Activated T-cell treated with anti-CD3 and anti-CD28 coated beads, Interleukin-2, amount 50 U/mL, for 72 hours (primary cell): ENCODE results near the gene NUDC. TPM values are rescaled to one million over a fixed set of nuclear protein-coding genes. Genes with fewer than 3 reads are reported as not detected.

Source experiments
- ATAC-seq, 2 donors: fragments of 150-1000 bp; cut with Tn5 transposase; replicated peaks in 1 of 2; 2 replicates each; pipeline ENCODE4 v1.10.0; 2021; ENCODE audit warnings: moderate library complexity in 2 of 2, mild to moderate bottlenecking in 1 of 2
- DNase-seq, 2 donors: peaks; one replicate each; pipeline ENCODE4 v3.0.0; 2021 to 2022; ENCODE audit warnings: mixed read lengths in 1 of 2
- H3K27ac Mint-ChIP-seq: one replicate; pipeline ENCODE4 v1.8.0; 2022; ENCODE audit warnings: mild to moderate bottlenecking, moderate library complexity, mixed read lengths
- H3K27me3 Mint-ChIP-seq: one replicate; pipeline ENCODE4 v1.8.0; 2022; ENCODE audit warnings: low read depth, mixed read lengths
- H3K36me3 Mint-ChIP-seq, 2 donors: one replicate each; pipeline ENCODE4 v1.8.0; 2022; ENCODE audit warnings: mixed read lengths in 2 of 2, mild to moderate bottlenecking in 1 of 2; ENCODE audit not compliant: insufficient read depth in 2 of 2
- H3K4me1 Mint-ChIP-seq: one replicate; pipeline ENCODE4 v1.8.0; 2022; ENCODE audit warnings: low read depth, mixed read lengths
- H3K4me3 Mint-ChIP-seq, 2 donors: one replicate each; pipeline ENCODE4 v1.8.0; 2022; ENCODE audit warnings: mild to moderate bottlenecking in 2 of 2, mixed read lengths in 2 of 2, moderate library complexity in 2 of 2
- H3K9me3 Mint-ChIP-seq, 2 donors: one replicate each; pipeline ENCODE4 v1.8.0; 2022; ENCODE audit warnings: mixed read lengths in 2 of 2
- total RNA-seq, 2 donors: library from RNA; stranded (reverse); gene quantifications; one replicate each; pipeline ENCODE4 v1.2.3, GENCODE V29; 2022

Gene NUDC
- total RNA-seq, 2 donors from 2014 or later: 61.6 to 78.5 TPM

DNA sequence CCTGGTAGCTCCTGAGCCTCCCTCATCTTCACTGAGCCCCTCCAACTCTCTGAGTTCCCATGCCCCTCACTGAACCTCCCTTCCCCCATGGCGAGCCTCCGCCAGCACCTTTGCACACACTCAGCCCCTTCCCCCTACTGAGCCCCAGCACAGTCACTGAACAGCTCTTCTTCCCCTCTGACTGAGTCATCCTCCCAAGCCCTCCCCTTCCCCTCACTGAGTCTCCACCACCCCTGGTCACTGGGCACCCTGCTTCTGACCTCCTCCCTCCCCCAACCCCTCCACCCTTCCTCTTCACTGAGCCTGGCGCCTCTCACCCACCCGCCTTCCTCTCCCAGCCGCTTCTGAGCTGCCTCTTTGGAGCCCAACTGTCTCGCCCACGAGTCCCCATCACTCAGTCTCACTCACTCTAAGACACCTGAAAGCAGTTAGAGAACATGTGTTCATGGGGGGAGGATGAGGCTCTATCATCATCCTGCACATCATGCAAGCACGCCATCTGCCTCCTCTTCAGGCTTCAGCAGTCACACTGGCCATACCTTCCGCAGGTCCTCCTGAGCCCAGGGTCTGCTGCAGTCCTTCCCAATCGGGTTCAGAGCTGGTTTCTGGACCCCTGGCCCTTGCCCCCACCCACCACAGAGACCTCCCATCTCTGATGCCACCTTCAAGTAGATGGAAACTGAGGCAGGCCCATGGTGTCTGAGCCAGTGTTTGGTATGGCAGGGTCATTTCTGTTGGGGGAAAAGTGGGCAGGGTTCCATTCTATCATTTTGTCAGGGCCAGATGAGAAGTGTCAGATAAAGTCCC, 70.0 kb downstream of the NUDC start:
- Mint-ChIP-seq H3K4me3 (peak overlapping the region; percentile 39 to 77), H3K27ac (no peak overlapping the region), H3K9me3 (no peaks in the 10 kb centered on the region), H3K36me3 (no peaks in the 10 kb centered on the region), H3K27me3 (peaks cover 54% of the 10 kb centered on the region), H3K4me1 (peaks cover 23% of the 10 kb centered on the region)
- DNase-seq (peak; percentile 30 to 42), ATAC-seq (peak; percentile 55 to 61)

GRCh38 chr1:26993237-26994019, 71.9 kb downstream of the NUDC start, which contains the start of gene TRNP1:
Gene TRNP1, plus strand, starts transcription at chr1:26993692. Its CDS starts 95 bp downstream, at chr1:26993787.
- DNase-seq (peak; percentile 75 to 81), ATAC-seq (peak; percentile 72 to 75)
- Mint-ChIP-seq H3K4me3 (peak within 1 kb of the TSS; percentile 83 to 89), H3K36me3 (no peaks in the 10 kb centered on the region), H3K4me1 (peaks cover 32% of the 10 kb centered on the region), H3K27me3 (peaks cover 65% of the 10 kb centered on the region), H3K27ac (peak within 1 kb of the TSS; percentile 22), H3K9me3 (no peaks in the 10 kb centered on the region)

GRCh38 chr1:26994020-26994786, 72.7 kb downstream of the NUDC start:
- H3K36me3 Mint-ChIP-seq: no peaks in the 10 kb centered on the region
- no peaks in the 10 kb centered on the region for H3K9me3 Mint-ChIP-seq
- peak; percentile 33 to 39 for ATAC-seq
- H3K4me1 Mint-ChIP-seq: peaks cover 32% of the 10 kb centered on the region
- H3K27me3 Mint-ChIP-seq: peaks cover 65% of the 10 kb centered on the region
- peak; percentile 41 to 47 for DNase-seq
- peak overlapping the region; percentile 56 to 89 for H3K4me3 Mint-ChIP-seq
- H3K27ac Mint-ChIP-seq: no peak overlapping the region

- no peaks in the 10 kb centered on the region for H3K9me3 Mint-ChIP-seq
- H3K36me3 Mint-ChIP-seq: no peaks in the 10 kb centered on the region
- DNase-seq (no peak), ATAC-seq (no peak)
- no peak overlapping the region for H3K27ac Mint-ChIP-seq
- peaks cover 60% of the 10 kb centered on the region for H3K27me3 Mint-ChIP-seq
- H3K4me1 Mint-ChIP-seq: peaks cover 32% of the 10 kb centered on the region
- H3K4me3 Mint-ChIP-seq: peak overlapping the region; percentile 56 to 71
These were observed 73.4 kb downstream of the NUDC start for GRCh38 chr1:26994787-26995517.

GRCh38 chr1:26996024-26996423, 74.5 kb downstream of the NUDC start:
- no peak for ATAC-seq
- peaks cover 29% of the 10 kb centered on the region for H3K4me1 Mint-ChIP-seq
- H3K4me3 Mint-ChIP-seq: no peak overlapping the region

More at GRCh38 chr1:26996024-26996423, 74.5 kb downstream of the NUDC start:
- Mint-ChIP-seq H3K27ac (no peak overlapping the region), H3K27me3 (peaks cover 55% of the 10 kb centered on the region), H3K9me3 (no peaks in the 10 kb centered on the region), H3K36me3 (no peaks in the 10 kb centered on the region)
- no peak for DNase-seq

Other genes with a start within 250 kb of the NUDC start
- 10 to 100 TPM; 95.1 to 97.3 TPM for gene ARID1A, start 225.7 kb upstream of the NUDC start, total RNA-seq
- gene PIGV, start 133.8 kb upstream of the NUDC start, total RNA-seq: 10 to 100 TPM; 19.4 to 20.0 TPM
- gene ZDHHC18, start 95.1 kb upstream of the NUDC start, total RNA-seq: 10 to 100 TPM; 64.4 to 80.2 TPM
- 1 to 10 TPM in 1 of 2 donors, under 1 TPM in 1; 0.86 to 2.2 TPM for gene SFN, start 58.6 kb upstream of the NUDC start, total RNA-seq
- 10 to 100 TPM; 54.8 to 55.5 TPM for gene GPN2, start 31.5 kb upstream of the NUDC start, total RNA-seq
- gene GPATCH3, start 21.3 kb upstream of the NUDC start, total RNA-seq: 10 to 100 TPM; 10.9 to 11.9 TPM
- gene NR0B2, start 7.8 kb upstream of the NUDC start, total RNA-seq: not detected
- 1 to 10 TPM; 1.1 TPM for gene KDF1, start 38.7 kb downstream of the NUDC start, total RNA-seq
- gene TRNP1, start 71.9 kb downstream of the NUDC start, total RNA-seq: under 1 TPM; 0.49 to 0.96 TPM
- under 1 TPM in 1 of 2 donors, not detected in 1; 0.19 TPM for gene TENT5B, start 91.1 kb downstream of the NUDC start, total RNA-seq
- gene SLC9A1, start 233.4 kb downstream of the NUDC start, total RNA-seq: 10 to 100 TPM; 25.5 to 28.2 TPM